Peyer's patch (tissue), 4 donors: ENCODE measurements around the gene LGALS4. TPM values are rescaled to one million over a fixed set of nuclear protein-coding genes. Genes with fewer than 3 reads are reported as not detected.

Experiments used
- DNase-seq, 3 donors: peaks; one replicate each; pipeline ENCODE4 v3.0.0-alpha.2; 2017 to 2019
- H3K27ac ChIP-seq, 4 donors: fragments of 200-600 bp; sonication (generic); one replicate each; pipeline ENCODE4 v1.5.1; 2016 to 2019
- H3K27me3 ChIP-seq, 2 donors: fragments of 200-600 bp; sonication (generic); one replicate each; pipeline ENCODE4 v1.5.1; 2019
- H3K36me3 ChIP-seq, 3 donors: fragments of 200-600 bp; sonication (generic); one replicate each; pipeline ENCODE4 v1.5.1; 2016 to 2019
- H3K4me1 ChIP-seq, 4 donors: fragments of 200-600 bp; sonication (generic); one replicate each; pipeline ENCODE4 v1.5.1; 2016 to 2019
- H3K4me3 ChIP-seq, 4 donors: fragments of 200-600 bp; sonication (generic); 1 replicate in 3 of 4; 2 replicates in 1 of 4; pipeline ENCODE4 v1.5.1; 2016 to 2019; ENCODE audit warnings: mild to moderate bottlenecking in 1 of 4
- H3K9me3 ChIP-seq, 4 donors: fragments of 200-600 bp; sonication (generic); one replicate each; pipeline ENCODE4 v1.5.1; 2016 to 2019; ENCODE audit warnings: mild to moderate bottlenecking in 1 of 4
- POLR2A ChIP-seq, 2 donors: fragments of 450-650 bp; IDR thresholded peaks; one replicate each; pipeline ENCODE4 v1.5.1; 2017; ENCODE audit warnings: antibody characterized with exemption in 2 of 2, mild to moderate bottlenecking in 2 of 2, moderate library complexity in 2 of 2
- total RNA-seq, 4 donors: library from RNA; depleted of rRNA; stranded (reverse); fragments of >200 nt; gene quantifications; one replicate each; pipeline ENCODE4 v1.1.0, GENCODE V29; 2016
- TF ChIP-seq, protein P1 (sequence below), 6 experiments: fragments of 450-650 bp in 4 of 6; fragments of 200-600 bp in 2 of 6; sonication (generic) in 1 of 6; IDR thresholded peaks; one replicate each; pipeline ENCODE4 v1.5.1; 2017 to 2019; ENCODE audit warnings: antibody characterized with exemption in 6 of 6, mild to moderate bottlenecking in 3 of 6, moderate library complexity in 1 of 6

The LGALS4 gene
- total RNA-seq, 4 donors from 2014 or later: 1,215 to 4,170 (median 2,579) TPM

DNA sequence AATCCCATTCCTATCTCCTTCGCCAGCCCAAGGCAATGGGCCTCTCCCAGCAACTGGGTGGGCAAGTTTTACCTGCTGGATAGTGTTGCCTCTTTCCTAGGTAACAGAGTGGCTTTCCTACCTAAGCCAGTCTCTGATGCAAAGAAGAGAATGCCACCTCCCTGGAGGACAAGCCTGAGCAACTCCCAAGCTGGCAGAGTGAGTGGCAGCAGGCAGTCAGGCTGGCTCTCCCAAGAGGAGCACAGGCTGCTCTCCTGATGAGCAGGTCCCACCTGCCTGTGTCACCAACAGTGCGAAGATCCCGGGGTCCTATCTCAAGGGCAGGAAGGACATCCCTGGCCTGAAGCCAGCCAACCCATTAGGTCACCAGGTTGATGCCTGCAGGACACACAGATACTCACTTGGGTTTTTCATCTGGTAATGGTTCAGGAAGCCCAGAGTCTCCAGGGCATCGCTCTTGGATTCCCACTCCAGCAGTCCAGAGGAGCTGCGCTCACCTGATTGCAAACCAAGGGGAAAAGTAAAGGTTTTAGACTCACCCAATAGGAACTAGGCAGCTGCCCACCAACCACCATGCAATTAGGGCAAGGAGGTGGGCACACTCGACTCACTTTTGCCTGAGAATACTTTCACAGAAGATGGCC is 24.4 kb upstream of the LGALS4 start:
- TF ChIP-seq POLR2A (IDR thresholded peaks at IDR 0.05): no peak
- TF ChIP-seq, protein P1, sequence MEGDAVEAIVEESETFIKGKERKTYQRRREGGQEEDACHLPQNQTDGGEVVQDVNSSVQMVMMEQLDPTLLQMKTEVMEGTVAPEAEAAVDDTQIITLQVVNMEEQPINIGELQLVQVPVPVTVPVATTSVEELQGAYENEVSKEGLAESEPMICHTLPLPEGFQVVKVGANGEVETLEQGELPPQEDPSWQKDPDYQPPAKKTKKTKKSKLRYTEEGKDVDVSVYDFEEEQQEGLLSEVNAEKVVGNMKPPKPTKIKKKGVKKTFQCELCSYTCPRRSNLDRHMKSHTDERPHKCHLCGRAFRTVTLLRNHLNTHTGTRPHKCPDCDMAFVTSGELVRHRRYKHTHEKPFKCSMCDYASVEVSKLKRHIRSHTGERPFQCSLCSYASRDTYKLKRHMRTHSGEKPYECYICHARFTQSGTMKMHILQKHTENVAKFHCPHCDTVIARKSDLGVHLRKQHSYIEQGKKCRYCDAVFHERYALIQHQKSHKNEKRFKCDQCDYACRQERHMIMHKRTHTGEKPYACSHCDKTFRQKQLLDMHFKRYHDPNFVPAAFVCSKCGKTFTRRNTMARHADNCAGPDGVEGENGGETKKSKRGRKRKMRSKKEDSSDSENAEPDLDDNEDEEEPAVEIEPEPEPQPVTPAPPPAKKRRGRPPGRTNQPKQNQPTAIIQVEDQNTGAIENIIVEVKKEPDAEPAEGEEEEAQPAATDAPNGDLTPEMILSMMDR (IDR thresholded peaks at IDR 0.05): no peak
- H3K27ac ChIP-seq: peak overlapping the region in 1 of 4 donors; percentile 20
- peaks cover 0 to 13% (median 3%) of the 10 kb centered on the region in 4 donors for H3K4me1 ChIP-seq
- H3K9me3 ChIP-seq: no peaks in the 10 kb centered on the region
- H3K27me3 ChIP-seq: no peaks in the 10 kb centered on the region
- peaks cover 0 to 63% (median 0%) of the 10 kb centered on the region in 3 donors for H3K36me3 ChIP-seq
- no peak for DNase-seq
- no peak overlapping the region for H3K4me3 ChIP-seq

DNA sequence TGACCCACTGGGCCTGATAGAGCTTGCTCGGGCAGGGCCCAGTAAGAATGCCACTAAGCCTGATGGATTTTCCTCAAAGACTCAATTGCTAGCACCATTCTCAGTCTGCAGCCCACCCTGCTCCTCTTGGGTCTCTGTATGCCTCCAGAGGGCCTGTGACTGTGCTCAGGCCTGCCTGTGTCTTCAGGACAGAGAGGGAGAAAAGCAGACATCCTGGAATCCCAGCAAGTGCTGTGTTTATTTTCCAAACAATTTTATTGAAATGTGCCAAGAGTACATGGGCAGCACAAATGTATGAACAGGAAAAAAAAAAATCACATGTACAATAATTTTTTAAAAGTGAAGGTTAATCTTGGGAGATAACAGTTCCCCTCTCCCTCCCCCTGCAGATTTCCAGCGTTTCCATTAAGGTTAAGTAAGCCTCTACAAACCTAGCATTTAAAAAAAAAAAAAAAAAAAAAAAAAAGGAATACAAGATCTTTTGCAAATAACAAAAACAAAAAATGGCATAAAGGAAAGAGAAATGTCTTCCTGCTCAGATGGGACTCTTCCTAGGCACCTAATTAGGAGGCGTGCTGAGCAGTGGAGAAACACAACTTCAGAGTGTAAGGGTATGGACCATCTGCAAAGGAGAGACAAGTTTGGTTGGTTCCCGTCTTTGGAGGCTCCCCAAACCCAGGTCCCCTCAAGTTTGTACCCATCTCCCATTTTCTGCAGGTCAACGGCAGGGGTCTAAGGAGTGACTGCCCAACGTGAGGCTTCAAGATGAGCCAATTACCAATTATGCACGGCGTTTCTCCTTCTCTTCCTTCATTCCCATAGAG is 23.6 kb upstream of the LGALS4 start:
- H3K27me3 ChIP-seq: no peaks in the 10 kb centered on the region
- peaks cover 0 to 14% (median 3%) of the 10 kb centered on the region in 4 donors for H3K4me1 ChIP-seq
- no peaks in the 10 kb centered on the region for H3K9me3 ChIP-seq
- no peak for DNase-seq
- TF ChIP-seq, protein P1 (IDR thresholded peaks at IDR 0.05): no peak
- H3K27ac ChIP-seq: peak overlapping the region in 2 of 4 donors; percentile 17 to 37
- peaks cover 0 to 55% (median 0%) of the 10 kb centered on the region in 3 donors for H3K36me3 ChIP-seq
- no peak overlapping the region for H3K4me3 ChIP-seq

DNA sequence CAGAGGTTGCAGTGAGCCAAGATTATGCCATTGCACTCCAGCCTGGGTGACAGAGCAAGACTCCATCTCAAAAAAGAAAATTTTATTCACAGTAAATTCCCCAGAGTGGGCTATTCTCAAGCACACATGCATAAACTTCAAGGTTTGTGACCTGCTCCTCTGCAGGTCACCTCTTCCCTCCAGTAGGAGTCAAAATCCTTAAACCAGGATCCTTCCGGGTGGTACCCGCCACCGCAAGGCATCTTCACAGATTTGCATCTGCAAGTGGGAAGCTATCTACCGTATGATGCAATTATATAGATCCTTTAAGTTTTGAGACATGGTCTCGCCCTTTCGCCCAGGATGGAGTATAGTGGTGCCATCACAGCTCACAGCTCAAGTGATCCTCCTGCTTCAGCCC is 21.8 kb upstream of the LGALS4 start:
- Histone ChIP-seq H3K4me3 (no peak overlapping the region), H3K9me3 (no peaks in the 10 kb centered on the region), H3K27me3 (no peaks in the 10 kb centered on the region), H3K36me3 (peaks cover 0 to 42% (median 0%) of the 10 kb centered on the region in 3 donors), H3K4me1 (peaks cover 0 to 26% (median 4%) of the 10 kb centered on the region in 4 donors), H3K27ac (peak overlapping the region in 2 of 4 donors; percentile 22 to 31)
- no peak for DNase-seq
- no peak for TF ChIP-seq POLR2A (IDR thresholded peaks at IDR 0.05)
- TF ChIP-seq, protein P1 (IDR thresholded peaks at IDR 0.05): no peak

DNA sequence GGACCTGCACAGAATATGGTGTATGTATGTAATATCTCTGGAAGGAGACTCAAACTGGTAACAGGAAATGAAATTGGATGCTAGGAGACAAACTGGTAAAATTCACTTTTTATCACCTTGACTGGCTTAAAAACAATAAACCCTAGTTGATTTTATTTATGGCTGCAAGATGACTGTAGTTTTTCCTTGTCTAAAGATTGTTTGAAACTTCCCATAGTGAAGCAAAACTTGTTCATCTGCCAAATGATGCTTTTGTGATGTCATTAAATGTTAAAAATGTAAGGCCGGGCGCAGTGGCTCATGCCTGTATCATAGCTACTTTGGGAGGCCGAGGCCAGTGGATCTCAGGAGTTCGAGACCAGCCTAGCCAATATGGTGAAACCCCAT is 21.4 kb upstream of the LGALS4 start:
- Histone ChIP-seq H3K27ac (peak overlapping the region in 1 of 4 donors; percentile 22), H3K27me3 (no peaks in the 10 kb centered on the region), H3K9me3 (no peaks in the 10 kb centered on the region), H3K4me3 (no peak overlapping the region), H3K36me3 (peaks cover 0 to 42% (median 0%) of the 10 kb centered on the region in 3 donors), H3K4me1 (peaks cover 0 to 26% (median 4%) of the 10 kb centered on the region in 4 donors)
- no peak for DNase-seq
- TF ChIP-seq, protein P1 (IDR thresholded peaks at IDR 0.05): no peak
- TF ChIP-seq POLR2A (IDR thresholded peaks at IDR 0.05): no peak

DNA sequence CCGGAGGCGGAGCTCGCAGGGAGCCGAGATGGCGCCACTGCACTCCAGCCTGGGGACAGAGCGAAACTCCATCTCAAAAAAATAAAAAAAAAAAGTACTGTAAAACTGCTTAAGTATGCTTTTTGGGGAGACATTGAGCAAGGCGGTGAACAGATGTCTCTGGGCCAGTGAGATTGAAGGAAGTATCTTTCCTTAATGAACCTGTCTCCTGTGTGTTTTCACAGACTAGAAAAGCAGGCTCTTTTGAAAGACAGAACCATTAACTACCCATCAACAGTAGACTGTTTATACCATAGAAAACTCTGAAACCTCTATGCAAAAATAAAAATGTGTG is 20.3 kb upstream of the LGALS4 start:
- no peak overlapping the region for H3K4me3 ChIP-seq
- TF ChIP-seq, protein P1 (IDR thresholded peaks at IDR 0.05): no peak
- TF ChIP-seq POLR2A (IDR thresholded peaks at IDR 0.05): no peak
- no peaks in the 10 kb centered on the region for H3K27me3 ChIP-seq
- DNase-seq: no peak
- H3K4me1 ChIP-seq: peaks cover 0 to 26% (median 4%) of the 10 kb centered on the region in 4 donors
- H3K27ac ChIP-seq: peak overlapping the region in 2 of 4 donors; percentile 22 to 88
- H3K36me3 ChIP-seq: peaks cover 0 to 42% (median 0%) of the 10 kb centered on the region in 3 donors
- no peaks in the 10 kb centered on the region for H3K9me3 ChIP-seq
